ENCODE results near the gene PLA2G2D.

- no peak for TF ChIP-seq CTCF (conservative IDR thresholded peaks at IDR 0.05; ENCODE audit: low read length)
- no peak for TF ChIP-seq EZH2phosphoT487 (IDR thresholded peaks at IDR 0.05; ENCODE audit: borderline replicate concordance)
Observed at GRCh38 chr1:20158358-20159070, 39.2 kb upstream of the PLA2G2D start.
